Hypothalamus (tissue), 51 donors: ENCODE measurements around the gene TMEM184B.

Experiments
- DNase-seq, 51 donors: peaks; one replicate each; lab custom pipeline; 2025; lab: John Stamatoyannopoulos, UW

The TMEM184B gene

DNA sequence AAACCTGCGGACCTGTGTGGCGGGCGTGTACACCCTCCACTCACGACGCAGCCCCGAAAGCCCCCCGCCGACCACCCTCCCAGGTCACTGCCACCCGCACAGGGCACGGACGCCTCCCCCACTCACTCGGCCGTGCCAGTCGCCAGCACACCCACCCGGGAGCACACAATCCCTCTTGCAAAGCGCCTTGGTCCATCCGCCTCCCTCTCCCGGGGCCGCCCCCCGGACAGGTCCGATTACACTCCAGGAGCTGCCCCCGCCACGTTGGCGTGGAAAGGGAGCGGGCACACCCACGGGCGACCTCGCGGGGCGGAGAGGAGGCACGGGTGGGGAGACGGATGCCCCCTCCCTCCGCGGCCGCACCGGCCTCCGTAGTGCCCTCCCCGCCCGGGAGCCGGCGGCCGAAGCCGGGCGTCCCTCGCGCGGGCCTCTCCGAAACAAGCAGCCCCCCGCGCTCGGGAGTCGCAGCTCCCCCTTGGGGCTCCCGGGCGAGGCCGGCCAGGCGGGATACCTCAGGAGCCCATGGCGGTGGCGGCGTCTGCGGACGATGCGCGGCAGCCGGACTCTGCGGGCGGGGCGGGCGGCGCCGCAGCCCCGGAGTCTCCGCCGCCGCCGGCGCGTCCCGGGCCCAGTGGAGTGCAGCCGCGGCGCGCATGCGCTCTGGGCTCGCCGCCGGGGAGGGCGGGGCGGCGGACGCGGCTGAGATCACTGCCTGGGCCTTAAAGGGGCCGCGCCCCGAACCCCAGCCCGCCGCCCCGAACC is at the start of gene TMEM184B:
TSS of gene TMEM184B (minus strand) at position 638 of the 762 bp plus-strand sequence. CDS start 25,049 bp downstream, outside the sequence.
- DNase-seq: peak in 47 of 51 donors; percentile 44 to 92 (median 71)

DNA sequence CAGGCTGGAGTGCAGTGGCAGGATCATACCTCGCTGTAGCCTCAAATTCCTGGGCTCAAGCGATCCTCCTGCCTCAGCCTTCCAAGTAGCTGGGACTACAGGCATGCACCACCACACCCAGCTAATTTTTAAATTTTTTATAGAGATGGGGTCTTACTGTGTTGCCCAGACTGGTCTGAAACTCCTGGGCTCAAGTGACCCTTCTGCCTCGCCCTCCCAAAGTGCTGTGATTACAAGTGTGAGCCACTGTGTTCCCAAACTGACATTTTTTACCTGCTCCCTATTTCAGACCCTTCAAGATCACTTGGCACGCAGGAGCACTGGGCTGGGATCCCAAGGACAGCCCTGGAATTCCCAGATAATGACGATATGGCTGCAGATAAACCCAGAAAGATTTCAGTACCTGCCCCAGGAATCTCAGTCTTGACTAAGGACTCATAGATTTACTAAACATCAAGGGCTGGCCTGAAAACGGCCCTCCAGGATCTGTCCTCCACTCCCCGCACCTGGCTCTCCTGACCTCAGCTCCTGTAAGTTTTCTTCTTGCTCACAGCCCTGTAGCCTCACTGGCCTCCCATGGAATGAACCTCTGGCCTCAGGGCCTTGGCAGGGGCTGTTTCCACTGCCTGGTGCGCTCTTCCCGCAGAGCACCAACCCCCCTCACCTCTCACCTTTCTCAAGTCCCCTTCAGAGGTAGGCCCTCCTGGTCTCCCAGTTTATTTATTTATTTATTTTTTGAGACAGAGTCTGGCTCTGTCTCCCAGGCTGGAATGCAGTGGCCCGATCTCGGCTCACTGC is 48.0 kb upstream of the TMEM184B start:
- DNase-seq: no peak

DNA sequence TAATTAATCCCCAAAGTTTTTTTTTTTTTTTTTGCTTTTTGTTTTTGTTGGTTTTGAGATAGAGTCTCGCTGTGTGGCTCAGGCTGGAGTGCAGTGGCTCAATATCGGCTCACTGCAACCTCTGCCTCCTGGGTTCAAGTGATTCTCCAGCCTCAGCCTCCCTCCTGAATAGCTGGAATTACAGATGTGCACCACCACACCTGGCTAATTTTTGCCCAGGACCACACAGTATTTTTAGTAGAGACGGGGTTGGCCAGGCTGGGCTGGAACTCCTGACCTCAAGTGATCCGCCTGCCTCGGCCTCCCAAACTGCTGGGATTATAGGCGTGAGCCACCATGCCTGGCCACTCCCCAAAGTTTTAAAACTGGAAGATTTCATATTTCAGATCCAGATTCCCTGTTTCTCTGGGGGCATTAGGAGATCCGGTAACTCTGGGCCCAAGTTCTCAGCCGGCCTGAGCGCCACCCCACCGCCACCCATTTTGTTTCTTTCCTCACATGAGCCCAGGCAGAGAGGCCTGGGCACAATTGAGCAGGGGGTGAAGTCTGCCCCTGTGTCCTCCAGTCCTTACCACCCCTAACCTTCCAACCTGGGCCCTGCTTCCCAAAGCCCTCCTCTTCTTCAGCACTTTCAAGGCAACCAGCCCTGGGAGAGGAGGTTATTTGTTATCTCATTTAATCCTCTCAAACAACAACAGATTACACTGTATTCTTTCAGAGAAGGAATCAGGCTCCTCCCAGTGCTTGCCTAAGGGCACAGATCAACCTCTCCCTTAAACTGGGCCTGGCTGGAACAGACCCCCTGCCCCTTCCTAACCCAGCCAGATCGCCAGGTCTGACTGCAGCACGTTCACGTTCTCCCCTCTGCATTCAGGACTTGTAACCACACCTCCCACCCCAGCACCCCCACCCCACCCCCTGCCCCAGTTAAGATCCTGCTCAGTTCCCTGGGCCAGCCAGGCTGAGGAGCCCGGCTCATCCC is 46.3 kb upstream of the TMEM184B start:
- no peak for DNase-seq

DNA sequence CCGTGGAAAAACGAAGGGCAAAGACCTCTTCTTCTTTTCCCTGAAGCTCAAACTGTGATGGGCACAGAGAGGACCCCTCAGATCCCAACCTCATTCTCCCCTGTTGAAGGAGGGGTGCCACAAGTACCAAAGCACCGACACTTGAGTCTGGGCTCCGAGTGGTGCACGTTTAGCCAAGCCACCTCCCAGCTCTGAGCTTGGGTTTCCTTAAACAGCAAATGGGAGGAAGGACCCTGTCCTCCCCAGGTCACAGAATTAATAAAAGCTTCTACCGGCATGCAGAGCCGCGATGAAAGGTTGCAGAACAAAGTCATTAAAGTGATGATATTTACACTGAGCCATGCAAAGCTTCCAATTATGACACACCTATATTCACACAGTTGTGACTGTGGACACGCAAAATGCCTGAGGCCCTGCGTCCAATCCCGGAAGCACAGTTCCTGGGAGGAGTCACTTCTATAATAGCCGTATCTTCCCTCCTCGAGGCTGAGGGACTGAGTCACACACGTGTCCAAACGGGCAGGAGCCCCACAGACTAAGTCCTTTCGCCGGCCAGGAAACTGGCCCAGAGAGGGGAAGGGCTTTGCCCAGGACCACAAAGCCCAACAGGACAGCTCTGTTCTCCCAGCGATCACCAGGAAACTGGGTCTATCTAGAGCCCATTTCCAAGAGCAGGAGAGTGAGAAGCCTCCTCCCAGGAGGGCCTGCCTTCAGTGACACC is 45.3 kb upstream of the TMEM184B start:
- peak in 5 of 51 donors; percentile 20 to 54 (median 27) for DNase-seq

DNA sequence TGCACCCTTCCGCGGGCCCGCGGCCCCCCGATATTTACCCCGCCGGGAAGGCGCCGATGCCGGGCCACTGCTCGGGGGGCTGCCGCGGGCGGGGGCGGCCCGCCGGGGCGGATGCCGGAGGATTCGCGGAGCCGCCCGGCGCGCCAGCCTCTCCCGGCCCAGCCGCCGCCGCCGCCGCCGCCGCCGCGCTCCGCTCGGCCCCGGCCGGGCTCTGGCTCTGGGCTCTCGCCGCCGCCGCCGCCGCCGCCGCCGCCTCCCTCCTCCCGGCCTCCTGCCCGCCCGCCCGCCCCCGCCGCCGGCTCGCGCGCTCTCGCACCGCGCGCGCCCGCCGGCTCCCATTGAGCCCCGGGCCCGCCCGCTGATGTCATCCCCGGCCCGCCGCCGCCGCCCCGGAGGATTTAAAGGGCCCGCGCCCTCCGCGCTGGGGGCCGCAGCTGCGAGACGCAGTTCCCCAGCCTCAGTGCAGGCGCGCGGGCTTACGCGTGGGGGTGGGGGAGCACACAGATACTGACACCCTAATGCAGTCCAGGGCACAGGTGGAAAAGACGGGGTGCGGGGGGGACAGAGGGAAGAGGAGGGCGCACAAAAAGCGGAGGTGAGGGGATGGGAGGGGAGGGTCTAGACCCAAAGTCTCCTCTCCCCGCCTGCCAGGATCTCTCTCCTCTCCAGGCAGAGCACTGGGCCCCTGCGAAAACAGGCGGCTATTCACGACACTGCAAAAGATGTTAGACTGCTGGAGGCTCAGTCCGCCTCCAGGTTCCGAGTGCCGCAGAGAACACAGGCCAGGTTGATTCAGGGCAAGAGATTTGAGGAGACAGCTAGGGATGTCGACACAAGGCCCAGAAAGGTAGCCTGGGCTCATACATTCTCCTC is 44.5 kb upstream of the TMEM184B start, which contains the start of gene CSNK1E:
TSS of gene CSNK1E (minus strand) at position 312 of the 873 bp plus-strand sequence. CDS start 3,276 bp downstream, outside the sequence.
- DNase-seq: peak in 49 of 51 donors; percentile 24 to 89 (median 68)

DNA sequence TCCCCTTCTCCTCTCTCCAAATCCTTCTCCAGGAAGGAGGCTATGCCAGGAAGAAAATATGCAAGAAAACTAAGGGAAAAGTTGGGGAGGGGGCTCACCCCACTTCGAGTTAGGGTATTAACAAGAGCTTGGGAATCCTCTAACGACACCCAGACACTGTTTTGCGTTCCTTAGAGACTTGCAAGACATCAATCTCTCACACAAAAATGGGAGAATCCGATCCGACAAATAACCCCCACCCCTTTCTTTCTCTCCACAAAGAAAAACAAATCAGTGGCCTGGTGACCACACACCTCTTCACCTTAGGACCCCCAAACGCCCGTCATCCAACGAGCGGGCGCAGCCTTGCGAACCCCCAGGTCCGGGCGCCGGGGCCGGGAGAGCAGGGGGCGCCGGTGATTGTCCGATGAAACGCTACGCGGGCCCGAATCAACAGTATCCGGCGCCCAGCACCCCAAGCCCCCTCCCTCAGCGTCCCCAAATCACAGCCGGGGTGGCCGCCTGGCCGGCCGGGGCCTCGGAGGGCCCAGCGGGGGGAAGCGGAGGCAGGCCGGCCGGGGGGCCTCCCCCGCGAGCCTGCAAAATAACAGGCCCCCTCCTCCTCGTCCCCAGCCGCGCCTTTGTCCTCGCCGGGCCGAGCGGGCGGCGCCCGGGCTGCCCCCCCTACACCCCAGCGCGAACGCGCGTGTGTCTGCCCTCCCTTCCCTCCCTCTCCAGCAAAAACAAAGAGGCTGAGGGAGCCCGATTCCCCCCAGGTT is 43.7 kb upstream of the TMEM184B start:
- peak in 47 of 51 donors; percentile 30 to 88 (median 72) for DNase-seq

DNA sequence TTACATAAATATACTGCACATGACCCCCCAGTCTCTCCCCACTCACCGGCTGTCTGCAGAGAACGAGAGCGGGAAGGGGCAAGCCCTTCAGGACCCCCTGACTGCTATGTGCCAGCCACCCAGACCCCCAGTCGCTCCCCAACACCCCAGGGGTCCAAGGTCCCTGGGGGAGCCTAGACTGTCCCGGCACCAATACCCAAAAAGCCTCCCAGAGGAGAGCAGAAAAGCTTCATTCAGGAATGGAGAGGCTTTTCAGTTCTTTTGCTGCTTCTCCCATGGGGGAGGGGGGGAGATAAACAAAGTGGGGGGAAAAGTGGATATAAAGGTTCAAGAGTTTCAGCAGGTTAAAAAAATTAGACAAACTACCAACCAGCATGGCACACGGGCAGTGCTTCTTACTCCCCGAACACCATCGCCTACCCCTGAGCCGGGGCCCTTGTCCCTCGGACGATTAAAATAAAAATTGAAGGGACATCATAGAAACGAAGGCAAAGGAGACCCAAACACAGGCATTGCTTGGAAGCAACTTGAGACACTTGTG is 43.1 kb upstream of the TMEM184B start:
- DNase-seq: peak in 5 of 51 donors; percentile 49 to 85 (median 57)

DNA sequence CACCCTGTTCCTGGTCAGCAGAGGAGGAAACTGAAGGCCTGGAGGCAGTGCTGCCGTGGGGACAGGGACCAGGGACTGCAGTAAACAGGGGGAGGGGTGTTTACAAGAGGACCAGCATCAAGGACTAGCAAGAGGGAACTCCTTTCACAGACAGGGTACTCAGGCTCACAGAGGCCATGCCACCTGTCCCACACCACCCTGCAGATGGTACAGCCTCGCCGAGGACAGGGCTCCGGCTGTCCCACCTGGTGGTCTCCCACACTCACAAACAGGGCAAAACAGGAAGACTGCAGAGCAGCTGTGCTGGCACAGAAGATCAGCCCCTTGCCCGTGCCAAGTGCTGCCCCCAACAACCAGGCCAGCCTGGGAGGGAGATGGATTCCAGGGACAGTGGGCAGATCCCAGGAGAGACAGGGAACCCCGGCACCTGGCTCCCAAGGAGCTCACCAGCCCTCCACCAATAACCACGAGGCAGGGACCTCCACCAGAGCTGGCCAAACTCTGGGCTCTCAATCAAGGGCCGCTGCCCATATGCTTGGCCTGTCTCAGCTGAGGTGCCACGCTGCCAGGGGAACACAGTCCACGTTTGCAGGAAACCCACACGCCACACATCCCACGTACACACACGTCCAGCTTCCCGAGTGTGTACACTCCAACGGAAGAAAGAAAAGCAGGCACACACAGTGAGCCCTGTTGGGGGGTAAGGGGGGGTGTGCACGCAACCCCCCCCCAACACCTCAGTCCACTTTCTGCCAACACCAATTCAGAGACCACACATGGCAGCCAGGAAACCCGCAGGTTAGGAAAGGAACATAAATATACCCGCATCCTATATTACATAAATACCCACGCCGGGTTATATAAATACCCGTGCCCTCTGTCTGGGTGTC is 42.4 kb upstream of the TMEM184B start:
- peak in 25 of 51 donors; percentile 20 to 65 (median 41) for DNase-seq

DNA sequence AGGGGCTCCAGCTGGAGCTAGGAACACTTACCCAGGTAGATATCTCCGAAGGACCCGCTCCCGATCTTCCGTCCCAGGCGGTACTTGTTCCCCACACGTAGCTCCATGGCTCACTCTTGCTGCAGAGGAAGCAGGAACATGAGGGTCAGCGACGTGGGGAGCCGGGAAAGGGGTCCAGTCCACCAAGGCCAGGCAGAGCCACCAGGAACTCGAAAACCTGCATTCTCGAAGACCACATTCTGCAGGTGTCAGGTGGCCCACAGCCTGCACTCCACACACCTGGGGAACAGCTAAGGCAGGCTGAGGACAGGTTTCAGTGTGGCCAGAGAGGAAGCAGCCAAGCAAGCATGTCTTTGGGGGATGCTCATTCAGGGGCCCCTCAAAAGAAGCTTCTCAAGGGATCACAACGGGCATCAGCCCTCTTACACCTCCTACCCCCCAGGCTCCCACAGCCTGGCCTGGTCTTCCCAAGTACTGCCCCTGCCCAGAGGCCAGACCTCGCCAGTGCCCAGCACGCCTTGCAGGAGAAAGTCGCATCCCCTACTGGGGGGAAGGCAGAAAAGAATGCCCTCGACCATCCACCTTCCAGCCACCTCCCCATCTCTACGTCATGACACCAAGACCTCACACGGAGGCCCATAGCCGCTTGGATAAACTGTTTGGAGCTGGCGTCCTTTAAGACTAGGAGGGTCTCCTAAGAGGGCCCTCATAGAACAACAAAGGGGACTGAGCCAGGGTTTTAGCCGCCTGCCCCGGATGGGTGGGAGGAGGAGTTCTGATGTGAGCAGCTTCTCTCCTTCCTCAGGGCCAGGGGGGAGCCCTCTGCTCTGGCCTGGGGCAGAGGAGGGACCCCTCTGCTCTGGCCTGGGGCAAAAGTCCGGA is 41.5 kb upstream of the TMEM184B start:
- DNase-seq: peak in 1 of 51 donors; percentile 43

DNA sequence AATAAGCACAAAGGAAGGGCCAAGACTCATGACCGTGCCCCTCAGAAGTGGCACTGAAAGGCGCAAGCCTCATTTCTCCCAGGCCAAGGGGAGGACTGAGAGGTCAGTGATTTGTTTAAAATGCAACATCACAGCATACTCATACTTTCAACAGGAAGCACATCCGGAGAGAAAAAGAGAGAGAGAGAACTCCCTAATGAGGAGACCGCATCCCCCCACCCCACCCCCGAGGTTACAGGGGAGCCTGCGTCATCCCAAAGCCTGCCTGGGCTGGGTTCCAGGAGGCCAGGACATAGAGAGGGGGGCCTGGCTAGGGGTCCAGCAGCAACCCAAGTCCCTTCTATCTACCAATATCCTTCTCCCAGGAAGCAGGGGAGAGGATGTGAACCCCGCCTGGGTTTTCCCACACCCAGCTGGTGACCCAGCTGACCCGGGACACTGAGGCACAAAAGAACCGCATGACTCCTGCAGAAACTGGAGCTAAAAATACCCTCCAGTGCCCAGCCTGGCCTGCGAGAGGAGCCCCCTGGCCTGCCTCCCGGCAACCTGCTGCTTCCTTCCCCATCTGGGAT is 40.7 kb upstream of the TMEM184B start:
- peak in 30 of 51 donors; percentile 21 to 80 (median 49) for DNase-seq

DNA sequence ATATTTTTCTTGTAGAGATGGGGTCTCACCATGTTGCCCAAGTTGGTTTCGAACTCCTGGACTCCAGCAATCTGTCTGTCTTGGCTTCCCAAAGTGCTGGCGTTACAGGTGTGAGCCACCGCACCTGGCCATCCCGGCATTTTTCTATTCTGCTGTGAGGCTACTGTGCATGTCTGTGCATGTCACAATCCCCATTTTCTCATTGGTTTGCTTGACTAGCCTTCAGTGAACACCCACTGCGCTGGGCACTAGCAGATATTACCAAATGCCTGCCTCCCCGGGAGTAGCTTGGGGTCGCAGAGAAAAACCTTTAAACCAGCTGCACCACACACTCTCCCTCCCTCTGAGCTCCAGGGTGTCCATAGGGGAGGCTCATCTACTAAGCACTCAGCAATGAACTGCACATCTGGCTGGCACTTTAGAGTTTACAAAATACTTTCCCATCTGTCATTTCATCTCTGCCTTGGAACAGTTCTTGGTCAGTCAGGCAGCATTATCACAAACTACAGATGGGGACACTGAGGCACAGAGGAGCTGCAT is 39.5 kb upstream of the TMEM184B start:
- no peak for DNase-seq

DNA sequence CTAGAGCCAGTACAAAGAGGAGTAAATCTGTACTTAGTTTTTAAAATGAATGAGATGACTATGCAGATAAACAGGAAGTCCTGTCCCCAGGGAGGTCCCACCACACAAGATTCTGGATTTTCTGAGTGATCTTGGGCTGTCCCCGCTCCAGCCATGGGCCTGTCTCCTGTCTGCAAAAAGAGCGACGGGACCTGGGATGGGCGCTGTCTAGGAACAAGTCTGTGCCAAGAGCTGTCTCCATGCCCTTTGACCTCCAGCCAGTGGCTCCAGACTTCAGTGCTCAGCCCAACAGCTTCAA is 38.5 kb upstream of the TMEM184B start:
- no peak for DNase-seq

DNA sequence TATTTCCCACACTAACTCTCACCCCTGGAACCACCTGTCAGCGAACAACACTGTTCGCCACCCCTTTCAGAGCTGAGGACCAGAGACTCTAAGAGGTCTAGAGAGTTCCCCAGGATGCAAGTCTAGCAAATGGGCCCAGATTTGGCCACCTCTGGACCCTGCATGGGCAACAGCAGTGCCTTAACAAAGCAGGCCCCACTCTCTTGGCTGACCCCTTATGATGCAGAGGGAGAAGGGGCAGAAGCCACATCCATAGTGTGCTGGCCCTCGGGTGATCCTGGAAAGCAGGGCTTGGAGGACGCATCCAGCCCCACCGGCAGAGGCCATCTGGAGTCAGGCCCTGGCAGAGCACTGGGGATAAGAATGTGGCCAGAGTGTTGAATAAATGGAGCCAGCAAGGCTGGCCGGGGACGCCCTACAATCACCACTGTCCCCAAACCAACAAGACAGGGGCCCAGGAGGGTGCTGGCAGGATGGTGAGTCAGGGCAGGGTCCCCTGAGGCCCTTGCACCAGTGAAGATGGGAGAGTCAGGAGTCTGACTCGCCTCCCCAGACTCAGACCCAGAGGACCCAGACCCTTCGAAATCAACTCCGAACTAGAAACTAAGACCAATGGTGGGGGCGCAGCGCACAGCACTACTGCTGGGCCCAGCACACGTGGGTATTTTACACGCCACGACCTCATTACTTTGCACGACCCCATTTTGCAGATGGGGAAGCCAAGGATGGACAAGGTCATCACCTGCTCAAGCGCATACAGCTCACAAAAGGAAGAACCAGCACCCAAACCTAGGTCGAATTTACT is 37.9 kb upstream of the TMEM184B start:
- no peak for DNase-seq
